Stimulated activated CD8-positive, alpha-beta memory T cell treated with anti-CD3 and anti-CD28 coated beads, Interleukin-4, amount 100 ng/mL, for 48 hours (primary cell): Measurements from ENCODE around the gene LRIG2.
A peak's percentile ranks its signal among the peaks of the same experiment; 100 is the strongest.
"Not testable (repeated sequence)": the region's sequence is repeated elsewhere in the genome, so short reads cannot be mapped to it uniquely, and the experiment has no call there.

ENCODE experiments used
- DNase-seq: peaks from one replicate; pipeline ENCODE4 v3.0.0-alpha.2; 2020

Gene LRIG2

GRCh38 chr1:113072757-113073478, at the start of gene LRIG2:
LRIG2 (plus strand) TSS chr1:113073198; CDS start chr1:113073407, 209 bp downstream.
- peak; percentile 99 for DNase-seq

DNA sequence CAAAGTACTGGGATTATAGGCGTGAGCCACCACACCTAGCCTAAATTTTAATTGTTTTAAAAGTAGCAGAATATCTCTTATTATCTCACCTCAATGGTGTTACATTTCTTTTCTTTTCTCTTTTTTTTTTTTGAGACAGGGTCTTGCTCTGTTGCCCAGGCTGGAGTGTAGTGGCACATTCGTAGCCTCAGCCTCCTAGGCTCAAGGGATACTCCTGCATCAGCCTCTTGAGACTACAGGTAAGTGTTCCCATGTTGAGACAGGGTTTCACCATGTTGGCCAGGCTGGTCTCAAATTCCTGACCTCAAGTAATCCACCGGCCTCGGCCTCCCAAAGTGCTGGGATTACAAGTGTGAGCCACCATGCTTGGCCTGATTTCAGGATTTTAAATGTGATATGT, 49.7 kb upstream of the LRIG2 start:
- not testable (repeated sequence) for DNase-seq

DNA sequence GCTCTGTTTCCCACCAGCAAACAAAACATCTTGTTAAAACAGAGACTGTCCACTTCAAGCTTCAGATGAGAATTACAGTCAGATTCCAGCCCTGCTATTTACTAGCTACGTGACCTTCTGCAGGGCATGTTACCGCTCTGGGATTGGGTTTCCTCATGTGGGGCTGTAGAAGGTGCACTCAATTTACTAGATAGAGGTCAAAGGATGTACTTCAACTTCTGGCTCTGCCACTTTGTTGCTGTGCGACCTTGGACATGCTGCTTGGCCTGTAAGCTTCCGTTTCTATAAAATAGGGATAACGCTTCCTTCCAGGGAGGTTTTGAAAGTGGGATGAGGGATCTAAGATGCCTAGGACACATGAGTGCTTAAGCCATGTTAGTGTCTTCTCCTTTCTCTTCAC, 46.0 kb upstream of the LRIG2 start:
- no peak for DNase-seq

DNA sequence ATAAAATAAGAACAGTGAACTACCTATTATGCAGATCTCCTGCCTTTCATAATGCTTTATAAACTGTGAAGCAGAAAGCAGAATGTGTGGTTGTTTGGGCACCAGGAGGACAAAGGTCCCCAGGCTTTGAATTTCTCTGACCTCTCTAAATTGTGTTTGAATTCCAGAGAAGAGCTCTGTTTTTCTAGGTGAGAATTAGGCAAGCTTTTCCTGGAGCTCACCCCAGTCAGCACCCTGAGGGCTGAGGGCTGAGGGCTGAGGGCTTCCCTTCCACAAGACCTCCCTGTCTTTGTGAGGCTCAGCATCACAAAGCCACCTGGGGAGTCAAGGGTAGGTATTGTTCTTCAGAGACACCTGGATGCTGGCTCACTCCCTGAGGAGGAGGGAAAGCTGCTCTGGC, 45.5 kb upstream of the LRIG2 start:
- no peak for DNase-seq

DNA sequence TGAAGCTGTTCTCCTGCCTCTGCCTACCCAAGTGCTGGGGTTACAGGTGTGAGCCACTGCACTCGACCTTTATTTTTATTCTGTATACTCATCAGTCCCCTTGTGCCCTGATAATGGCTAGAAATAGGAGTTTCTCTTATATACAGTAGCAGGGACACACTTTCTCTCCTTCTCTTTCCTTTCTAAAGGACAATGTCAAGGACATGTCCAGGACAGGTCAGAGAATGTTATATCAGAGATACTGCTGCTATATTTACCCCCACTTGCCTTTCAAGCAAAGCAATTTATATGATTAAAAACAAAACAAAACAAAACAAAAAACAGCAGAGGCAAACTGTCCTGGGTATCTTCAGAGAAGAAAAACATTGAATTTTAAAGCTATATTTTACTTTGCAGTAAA, 43.2 kb upstream of the LRIG2 start:
- DNase-seq = no peak

DNA sequence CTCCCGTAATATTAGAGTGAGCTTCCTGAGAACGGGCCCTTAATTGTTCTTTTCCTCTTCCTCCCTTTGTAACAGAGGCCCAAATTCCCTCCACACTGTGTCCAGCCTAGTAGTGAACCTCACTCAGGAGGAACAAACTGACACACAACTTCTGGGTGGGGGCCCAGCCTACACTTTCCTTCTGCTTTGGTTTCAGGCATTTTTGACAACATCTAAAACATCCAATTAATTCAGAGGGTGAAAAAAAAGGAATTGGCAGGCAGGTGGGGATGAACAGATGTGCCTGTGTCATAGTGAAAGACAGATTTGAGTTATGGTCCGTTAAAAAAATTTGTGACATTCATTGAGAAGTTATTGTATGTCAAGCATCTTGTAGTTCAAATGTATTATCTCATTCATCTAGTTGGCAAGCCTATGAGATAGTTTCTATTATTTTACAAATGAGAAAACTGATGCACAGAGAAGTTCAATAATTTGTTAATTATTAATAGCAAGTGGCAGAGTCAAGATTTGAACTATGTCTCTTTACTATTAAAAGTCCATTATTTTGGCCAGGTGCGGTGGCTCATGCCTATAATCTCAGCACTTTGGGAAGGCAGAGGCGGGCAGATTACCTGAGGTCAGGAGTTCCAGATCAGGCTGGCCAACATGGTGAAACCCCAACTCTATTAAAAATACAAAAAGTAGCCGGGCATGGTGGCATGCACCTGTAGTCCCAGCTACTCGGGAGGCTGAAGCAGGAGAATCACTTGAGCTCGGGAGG, 41.6 kb upstream of the LRIG2 start:
- DNase-seq = no peak

GRCh38 chr1:113035086-113035485, 37.9 kb upstream of the LRIG2 start:
- DNase-seq = no peak

DNA sequence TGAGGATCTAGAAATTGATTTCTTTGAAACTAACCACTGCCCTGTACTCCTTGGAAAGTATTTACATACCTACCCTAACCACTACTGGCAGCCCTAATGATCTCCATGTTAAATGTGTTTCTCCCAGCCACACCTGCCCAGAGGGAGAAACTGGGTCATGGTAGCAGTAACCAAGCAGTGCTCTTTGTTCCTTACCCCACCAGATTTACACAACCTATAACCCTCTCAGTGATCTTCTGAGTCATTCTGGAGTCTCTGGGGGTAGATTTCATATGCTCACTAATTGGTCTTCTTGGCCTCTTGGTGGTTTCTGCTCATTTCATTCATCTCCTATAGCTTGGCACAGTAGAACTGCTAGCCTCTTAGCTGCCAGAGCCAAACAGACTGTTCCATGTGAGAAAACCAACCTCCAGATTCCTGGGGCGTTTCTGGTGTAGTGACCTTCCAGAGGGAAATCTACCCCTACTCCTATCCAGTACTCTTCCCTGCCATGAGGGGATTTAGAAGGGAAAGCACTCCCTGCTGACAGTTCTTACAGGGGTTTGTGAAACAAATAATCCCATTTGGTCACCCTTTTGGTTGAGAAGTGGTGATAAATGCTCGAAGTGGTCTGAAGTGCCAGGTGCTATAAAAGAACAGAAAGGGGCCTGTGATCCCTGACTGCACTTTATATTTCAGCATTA, 36.2 kb upstream of the LRIG2 start:
- DNase-seq = no peak

DNA sequence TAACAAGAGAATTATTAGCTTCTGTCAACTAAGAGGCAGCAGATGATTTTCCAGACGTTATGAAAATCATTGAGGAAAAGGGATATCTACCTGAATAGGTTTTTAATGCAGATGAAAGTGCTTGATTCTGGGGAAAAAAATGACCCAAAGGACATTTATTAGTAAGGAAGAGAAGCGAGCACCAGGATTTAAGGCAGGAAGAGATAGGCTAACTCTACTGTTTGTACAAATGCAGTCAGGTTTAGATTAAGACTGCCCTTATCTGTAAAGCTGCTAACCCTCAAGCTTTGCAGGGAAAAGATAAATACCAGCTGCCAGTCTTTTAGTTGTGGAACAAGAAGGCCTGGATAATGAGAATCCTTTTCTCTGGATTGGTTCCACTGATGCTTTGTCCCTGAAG, 33.0 kb upstream of the LRIG2 start:
- no peak for DNase-seq

- DNase-seq = no peak
Measured at GRCh38 chr1:113040718-113041412, 32.1 kb upstream of the LRIG2 start.

DNA sequence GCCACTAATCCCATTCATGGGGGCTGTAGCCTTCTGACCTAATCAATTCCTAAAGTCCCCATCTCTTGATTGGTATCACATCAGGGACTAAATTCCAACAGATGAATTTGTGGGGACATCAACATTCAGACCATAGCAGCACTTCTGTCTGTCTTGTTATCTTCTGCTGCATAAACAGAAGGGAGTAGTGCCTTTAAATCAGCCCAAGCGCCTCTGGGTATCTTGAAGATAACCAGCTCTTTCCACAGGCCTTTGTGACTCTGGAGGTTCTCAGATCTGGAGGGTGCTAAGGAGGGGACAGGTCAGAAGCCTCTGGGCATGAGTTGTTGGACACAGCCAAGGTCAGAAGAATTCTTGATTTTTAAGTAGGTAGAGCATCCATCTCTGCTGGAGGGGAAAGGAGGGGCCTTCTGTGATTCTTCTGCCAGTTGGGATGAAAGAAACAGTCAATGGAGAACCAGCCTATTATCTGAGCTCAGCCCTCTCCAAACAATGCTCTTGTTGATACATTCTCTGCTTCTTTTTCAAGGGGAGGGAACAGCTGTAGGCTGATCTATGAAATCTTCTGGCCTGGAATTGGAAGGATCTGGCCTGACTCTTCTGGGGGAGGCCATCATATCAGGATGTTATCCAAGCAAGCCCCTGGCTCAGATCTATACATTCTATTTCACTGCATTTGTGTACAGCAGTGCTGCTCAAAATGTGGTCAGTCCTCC, 31.3 kb upstream of the LRIG2 start:
- no peak for DNase-seq

DNA sequence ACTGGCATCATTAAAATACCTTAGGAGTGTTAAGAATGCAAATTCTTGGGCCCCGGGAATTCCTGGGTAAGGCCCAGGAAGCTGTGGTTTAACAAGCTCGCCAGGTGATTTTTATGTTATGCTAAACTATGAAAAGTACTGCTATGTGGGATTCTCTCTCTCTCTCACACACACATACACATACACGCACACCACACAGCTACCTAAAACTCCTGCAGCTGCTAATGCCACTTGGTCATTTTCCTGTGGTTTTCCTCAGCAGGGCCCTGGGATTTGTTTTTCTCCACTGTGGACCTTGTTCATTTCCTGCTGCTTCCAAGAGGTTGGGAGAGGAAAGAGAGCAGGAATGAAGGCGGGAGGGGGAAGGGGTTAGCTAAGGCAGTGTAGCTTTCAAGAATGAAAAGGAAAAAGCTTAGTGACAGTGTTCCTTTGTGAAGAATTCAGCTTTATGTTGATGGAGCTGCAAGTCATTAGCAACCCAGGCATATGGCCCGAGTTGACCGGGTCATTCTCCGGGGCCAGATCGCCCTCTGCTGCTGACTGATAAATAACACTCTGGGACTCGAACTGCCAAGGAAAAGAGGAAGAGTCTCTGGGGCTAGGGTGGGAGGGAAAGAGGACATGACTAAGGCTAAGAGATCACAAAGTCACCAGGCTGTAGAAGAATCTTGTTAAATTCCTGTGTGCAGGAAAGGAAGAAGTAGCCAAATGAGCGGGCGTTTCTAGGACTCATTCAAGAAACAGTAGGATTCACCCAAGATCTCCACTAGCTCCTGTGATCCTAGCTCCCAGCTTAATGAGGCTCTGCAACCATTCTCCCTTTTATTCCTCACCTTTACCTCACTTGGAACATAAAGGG, 30.5 kb upstream of the LRIG2 start:
- DNase-seq = peak; percentile 46

GRCh38 chr1:113043144-113043488, 29.9 kb upstream of the LRIG2 start:
- DNase-seq = not testable (repeated sequence)

- no peak for DNase-seq
Measured at GRCh38 chr1:113046569-113046968, 26.4 kb upstream of the LRIG2 start.

GRCh38 chr1:113048064-113048463, 24.9 kb upstream of the LRIG2 start:
- no peak for DNase-seq

DNA sequence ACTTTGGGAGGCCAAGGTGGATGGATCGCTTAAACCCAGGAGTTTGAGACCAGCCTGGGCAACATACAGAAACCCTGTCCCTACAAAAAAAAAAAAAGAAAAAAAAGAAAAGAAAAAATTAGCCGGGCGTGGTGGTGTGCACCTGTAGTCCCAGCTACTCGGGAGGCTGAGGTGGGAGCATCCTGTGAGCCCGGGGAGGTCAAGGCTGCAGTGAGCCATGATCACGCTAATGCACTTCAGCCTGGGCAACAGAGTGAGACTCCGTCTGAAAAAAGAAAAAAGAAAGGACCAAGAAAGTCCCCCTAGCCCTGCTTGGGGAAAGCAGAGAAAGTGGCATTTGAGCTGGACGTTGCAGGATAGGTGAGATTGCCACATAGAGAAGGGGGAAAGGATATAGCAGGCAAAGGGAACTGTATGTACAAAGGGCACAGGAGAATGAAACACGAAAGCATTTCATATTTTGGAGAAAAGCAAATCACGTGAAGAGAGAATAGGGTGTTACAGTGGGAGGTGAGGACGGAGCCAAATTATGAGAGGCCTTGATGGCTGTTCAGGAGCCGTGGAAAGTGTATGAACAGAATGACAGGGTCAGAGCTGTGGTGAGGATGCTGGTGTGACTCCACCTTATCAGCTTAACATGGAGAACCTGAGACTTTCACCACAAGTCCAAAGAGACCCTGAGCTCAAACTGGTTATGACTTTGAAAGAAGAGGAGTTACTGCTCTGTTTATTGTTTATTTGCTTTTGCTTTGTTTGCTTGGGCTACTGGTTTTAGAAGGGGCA, 19.5 kb upstream of the LRIG2 start:
- no peak for DNase-seq

DNA sequence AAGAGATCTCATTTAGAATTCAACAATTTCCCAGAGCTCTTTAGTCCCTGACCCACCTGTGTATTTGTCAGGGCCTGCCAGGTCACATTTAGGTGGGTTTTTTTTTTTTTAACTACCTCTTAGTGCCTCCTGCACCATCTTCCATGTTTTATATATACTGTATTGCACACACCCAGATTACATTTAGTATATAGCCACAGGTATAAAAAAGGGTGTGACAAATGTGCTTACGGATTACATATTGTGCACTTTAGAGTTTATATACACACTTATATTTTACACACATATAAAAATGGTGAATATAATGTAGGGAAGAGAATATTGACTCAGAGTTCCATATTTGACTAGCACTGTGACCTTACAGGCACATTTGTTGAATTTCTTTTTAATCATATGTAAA, 17.4 kb upstream of the LRIG2 start:
- no peak for DNase-seq

GRCh38 chr1:113057006-113057405, 16.0 kb upstream of the LRIG2 start:
- DNase-seq = no peak

- no peak for DNase-seq
Measured at GRCh38 chr1:113058941-113059706, 13.9 kb upstream of the LRIG2 start.

- not testable (repeated sequence) for DNase-seq
Measured at GRCh38 chr1:113063456-113063855, 9.5 kb upstream of the LRIG2 start.
